ENCODE data around the gene STARD6.

DNA sequence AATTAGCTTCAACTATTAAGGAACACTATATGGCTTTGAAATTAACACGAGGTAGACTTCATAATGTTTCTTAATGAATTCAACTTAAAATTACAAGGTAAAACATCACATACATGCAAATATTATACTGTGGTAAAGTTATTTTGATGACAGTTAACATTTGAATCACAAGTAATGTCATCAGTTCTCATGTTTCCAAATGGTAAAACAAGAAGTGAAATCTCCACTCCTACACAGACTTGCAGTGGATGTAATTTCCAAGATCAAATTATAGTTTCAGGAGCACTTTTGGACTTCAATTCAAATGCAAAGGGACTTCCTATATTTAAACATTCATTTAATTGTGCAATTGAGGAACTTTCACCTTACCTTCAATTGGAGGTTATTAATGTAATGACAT is 39.1 kb upstream of the STARD6 start:
- TF ChIP-seq SPI1 (IDR thresholded peaks at IDR 0.05; ENCODE audit: low read depth, low read length) (peak; percentile 86), POLR2A (IDR thresholded peaks at IDR 0.05; ENCODE audit: low read depth, low read length) (no peak)

Data from GM12891 (cell line).